ENCODE results near the gene PIEZO1.

DNA sequence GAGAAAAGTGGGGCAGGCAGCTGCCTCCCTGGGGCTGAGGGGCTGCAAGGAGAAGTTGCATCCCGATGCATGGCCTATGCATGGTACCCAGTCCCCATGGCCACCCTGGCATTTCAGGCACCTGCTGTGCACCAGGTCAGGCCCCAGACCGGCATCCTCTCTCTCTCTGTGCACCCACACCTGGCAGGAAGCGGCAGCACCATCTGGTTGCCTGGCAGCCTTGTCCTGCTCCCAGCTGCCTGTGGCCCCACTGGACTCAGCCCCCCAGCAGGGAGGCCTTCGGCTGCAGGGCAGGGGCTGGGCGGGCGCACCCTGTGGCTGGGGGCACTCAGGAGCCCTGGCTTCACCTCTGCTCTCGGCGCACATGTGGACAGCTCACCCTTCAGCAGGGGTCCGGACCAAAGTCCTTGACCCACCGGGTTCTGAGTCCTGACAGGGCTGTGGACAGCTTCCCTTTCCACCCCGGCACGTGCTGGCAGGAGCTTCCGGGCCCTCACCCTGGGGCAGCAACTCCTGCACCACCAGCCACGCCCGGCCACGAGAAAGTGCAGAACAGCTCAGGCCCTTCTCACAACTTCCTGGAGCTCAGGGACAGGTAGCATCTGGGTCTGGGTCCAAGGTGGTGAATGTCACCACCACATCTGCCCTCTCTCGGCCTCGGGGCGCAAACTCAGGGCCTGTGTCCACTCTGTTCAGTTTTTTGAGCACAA lies 42.0 kb downstream of the PIEZO1 start:
- TF ChIP-seq, protein P1, sequence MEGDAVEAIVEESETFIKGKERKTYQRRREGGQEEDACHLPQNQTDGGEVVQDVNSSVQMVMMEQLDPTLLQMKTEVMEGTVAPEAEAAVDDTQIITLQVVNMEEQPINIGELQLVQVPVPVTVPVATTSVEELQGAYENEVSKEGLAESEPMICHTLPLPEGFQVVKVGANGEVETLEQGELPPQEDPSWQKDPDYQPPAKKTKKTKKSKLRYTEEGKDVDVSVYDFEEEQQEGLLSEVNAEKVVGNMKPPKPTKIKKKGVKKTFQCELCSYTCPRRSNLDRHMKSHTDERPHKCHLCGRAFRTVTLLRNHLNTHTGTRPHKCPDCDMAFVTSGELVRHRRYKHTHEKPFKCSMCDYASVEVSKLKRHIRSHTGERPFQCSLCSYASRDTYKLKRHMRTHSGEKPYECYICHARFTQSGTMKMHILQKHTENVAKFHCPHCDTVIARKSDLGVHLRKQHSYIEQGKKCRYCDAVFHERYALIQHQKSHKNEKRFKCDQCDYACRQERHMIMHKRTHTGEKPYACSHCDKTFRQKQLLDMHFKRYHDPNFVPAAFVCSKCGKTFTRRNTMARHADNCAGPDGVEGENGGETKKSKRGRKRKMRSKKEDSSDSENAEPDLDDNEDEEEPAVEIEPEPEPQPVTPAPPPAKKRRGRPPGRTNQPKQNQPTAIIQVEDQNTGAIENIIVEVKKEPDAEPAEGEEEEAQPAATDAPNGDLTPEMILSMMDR (IDR thresholded peaks at IDR 0.05), result no peak
- no peak for TF ChIP-seq POLR2A (IDR thresholded peaks at IDR 0.05)
